ENCODE data around the gene NPTXR. TPM values are rescaled to one million over a fixed set of nuclear protein-coding genes. Genes with fewer than 3 reads are reported as not detected.

NPTXR gene
- total RNA-seq, 1 experiment from 2014 or later = 10.4 TPM

GRCh38 chr22:38881997-38882879 is 38.4 kb upstream of the NPTXR start (continued):
- TF ChIP-seq IRF1 (CRISPR knock-in tag; IDR thresholded peaks at IDR 0.05) (no peak), SMAD3 (CRISPR knock-in tag; IDR thresholded peaks at IDR 0.05; ENCODE audit: borderline replicate concordance) (no peak), FOXP4 (CRISPR knock-in tag; IDR thresholded peaks at IDR 0.05) (no peak), CTCF (IDR thresholded peaks at IDR 0.05) (no peak), TP53 (CRISPR knock-in tag; IDR thresholded peaks at IDR 0.05) (no peak), ZNF138 (CRISPR knock-in tag; conservative IDR thresholded peaks at IDR 0.05) (no peak), MXD4 (CRISPR knock-in tag; IDR thresholded peaks at IDR 0.05; ENCODE audit: borderline replicate concordance) (no peak)

- Mint-ChIP-seq H3K36me3 (no peaks in the 10 kb centered on the region; the same call in 1 of the 2 replicates), H3K4me3 (no peak overlapping the region), H3K9me3 (no peaks in the 10 kb centered on the region), H3K4me1 (peaks cover under 1% of the 10 kb centered on the region), H3K27ac (no peak overlapping the region), H3K27me3 (ENCODE audit: low read depth) (peaks cover 11% of the 10 kb centered on the region)
- CTCF ChIA-PET = no interaction called here
- ATAC-seq = no peak
- no peak for TF ChIP-seq E2F4 (CRISPR knock-in tag; IDR thresholded peaks at IDR 0.05; ENCODE audit: borderline replicate concordance, low read depth)
- TF ChIP-seq ZNF396 (CRISPR knock-in tag; IDR thresholded peaks at IDR 0.05; ENCODE audit: borderline replicate concordance) = no peak
- DNase-seq (ENCODE audit: low spot score) = no peak
- POLR2A ChIA-PET = interaction anchor here (0.6 kb wide), 1 partner anchor 11 kb away, joined by 3 read pairs; no protein-coding TSS in a partner anchor
Observed at GRCh38 chr22:38881464-38881871, 37.6 kb upstream of the NPTXR start.

GRCh38 chr22:38879961-38880360 is 36.1 kb upstream of the NPTXR start:
- H3K27me3 Mint-ChIP-seq (ENCODE audit: low read depth) = peaks cover 14% of the 10 kb centered on the region
- no peak overlapping the region for H3K27ac Mint-ChIP-seq
- POLR2A ChIA-PET = no interaction called here
- H3K36me3 Mint-ChIP-seq = no peaks in the 10 kb centered on the region; the same call in 1 of the 2 replicates
- no peaks in the 10 kb centered on the region for H3K9me3 Mint-ChIP-seq
- ATAC-seq = no peak
- DNase-seq (ENCODE audit: low spot score) = no peak
- H3K4me1 Mint-ChIP-seq = peaks cover 9% of the 10 kb centered on the region
- CTCF ChIA-PET = interaction anchor here (1.1 kb wide), 1 partner anchor 255 kb away, joined by 3 read pairs; no protein-coding TSS in a partner anchor
- TF ChIP-seq KAT7 (CRISPR knock-in tag; IDR thresholded peaks at IDR 0.05; ENCODE audit: borderline replicate concordance) (no peak), SP1 (CRISPR knock-in tag; conservative IDR thresholded peaks at IDR 0.05) (no peak), CREB1 (CRISPR knock-in tag; IDR thresholded peaks at IDR 0.05) (no peak), HMGA2 (CRISPR knock-in tag; IDR thresholded peaks at IDR 0.05) (no peak)
- no peak overlapping the region for H3K4me3 Mint-ChIP-seq

Measured in WTC11 (cell line).